Neutrophil (primary cell): ENCODE measurements around the gene KRT24.

Experiments
- H3K27ac ChIP-seq: fragments of 200-600 bp; sonication (generic); 2 replicates; pipeline ENCODE4 v1.5.1; 2016; ENCODE audit warnings: mild to moderate bottlenecking, moderate library complexity
- H3K27me3 ChIP-seq: fragments of 200-600 bp; sonication (generic); 2 replicates; pipeline ENCODE4 v1.6.0; 2016; ENCODE audit warnings: mild to moderate bottlenecking
- H3K36me3 ChIP-seq: fragments of 200-600 bp; sonication (generic); 2 replicates; pipeline ENCODE4 v1.5.1; 2017
- H3K4me1 ChIP-seq, 2 experiments: fragments of 200-600 bp in 1 of 2; sonication (generic) in 1 of 2; 1 replicate in 1 of 2; 2 replicates in 1 of 2; pipeline versions ENCODE4 v1.5.1 to v1.6.1; 2013 to 2016; ENCODE audit warnings: low read depth in 1 of 2, low read length in 1 of 2, mild to moderate bottlenecking in 1 of 2, moderate library complexity in 1 of 2; ENCODE audit not compliant: control insufficient read depth in 1 of 2, insufficient read depth in 1 of 2
- H3K4me3 ChIP-seq, 2 experiments: fragments of 200-600 bp in 1 of 2; sonication (generic) in 1 of 2; 1 replicate in 1 of 2; 2 replicates in 1 of 2; pipeline ENCODE4 v1.5.1; 2013 to 2016; ENCODE audit warnings: low read depth in 1 of 2, low read length in 1 of 2, mild to moderate bottlenecking in 1 of 2, moderate library complexity in 1 of 2
- H3K9me3 ChIP-seq: fragments of 200-600 bp; sonication (generic); 2 replicates; pipeline ENCODE4 v1.5.1; 2016
- TF ChIP-seq, protein P1 (sequence below): fragments of 200-600 bp; sonication (generic); IDR thresholded peaks from 2 replicates; pipeline ENCODE4 v1.5.1; 2016; ENCODE audit warnings: antibody characterized with exemption

Gene KRT24

DNA sequence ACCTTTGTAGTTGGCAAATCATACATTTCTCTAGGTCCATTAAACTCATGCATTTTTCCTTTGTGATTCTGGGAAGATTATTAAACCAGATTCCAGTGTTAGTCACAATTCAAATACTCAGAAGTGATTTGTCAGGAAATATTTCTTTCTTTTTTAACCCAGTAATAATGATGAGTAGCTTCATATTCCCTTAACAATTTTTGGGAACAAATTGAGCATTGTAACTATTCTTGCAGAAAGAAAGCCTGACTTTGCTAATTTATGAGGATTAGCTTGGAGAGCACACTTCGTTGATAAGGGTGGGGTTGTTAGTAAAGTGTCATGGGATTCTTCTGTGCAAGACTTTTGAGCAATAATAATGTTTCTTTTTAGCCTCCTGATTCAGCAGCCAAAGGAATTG is 18.7 kb upstream of the KRT24 start:
- H3K27ac ChIP-seq, result no peak overlapping the region
- H3K4me3 ChIP-seq, result no peak overlapping the region
- peaks cover 92% of the 10 kb centered on the region for H3K27me3 ChIP-seq
- H3K4me1 ChIP-seq, result no peaks in the 10 kb centered on the region
- no peaks in the 10 kb centered on the region for H3K36me3 ChIP-seq
- TF ChIP-seq, protein P1, sequence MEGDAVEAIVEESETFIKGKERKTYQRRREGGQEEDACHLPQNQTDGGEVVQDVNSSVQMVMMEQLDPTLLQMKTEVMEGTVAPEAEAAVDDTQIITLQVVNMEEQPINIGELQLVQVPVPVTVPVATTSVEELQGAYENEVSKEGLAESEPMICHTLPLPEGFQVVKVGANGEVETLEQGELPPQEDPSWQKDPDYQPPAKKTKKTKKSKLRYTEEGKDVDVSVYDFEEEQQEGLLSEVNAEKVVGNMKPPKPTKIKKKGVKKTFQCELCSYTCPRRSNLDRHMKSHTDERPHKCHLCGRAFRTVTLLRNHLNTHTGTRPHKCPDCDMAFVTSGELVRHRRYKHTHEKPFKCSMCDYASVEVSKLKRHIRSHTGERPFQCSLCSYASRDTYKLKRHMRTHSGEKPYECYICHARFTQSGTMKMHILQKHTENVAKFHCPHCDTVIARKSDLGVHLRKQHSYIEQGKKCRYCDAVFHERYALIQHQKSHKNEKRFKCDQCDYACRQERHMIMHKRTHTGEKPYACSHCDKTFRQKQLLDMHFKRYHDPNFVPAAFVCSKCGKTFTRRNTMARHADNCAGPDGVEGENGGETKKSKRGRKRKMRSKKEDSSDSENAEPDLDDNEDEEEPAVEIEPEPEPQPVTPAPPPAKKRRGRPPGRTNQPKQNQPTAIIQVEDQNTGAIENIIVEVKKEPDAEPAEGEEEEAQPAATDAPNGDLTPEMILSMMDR, result no peak
- no peaks in the 10 kb centered on the region for H3K9me3 ChIP-seq

DNA sequence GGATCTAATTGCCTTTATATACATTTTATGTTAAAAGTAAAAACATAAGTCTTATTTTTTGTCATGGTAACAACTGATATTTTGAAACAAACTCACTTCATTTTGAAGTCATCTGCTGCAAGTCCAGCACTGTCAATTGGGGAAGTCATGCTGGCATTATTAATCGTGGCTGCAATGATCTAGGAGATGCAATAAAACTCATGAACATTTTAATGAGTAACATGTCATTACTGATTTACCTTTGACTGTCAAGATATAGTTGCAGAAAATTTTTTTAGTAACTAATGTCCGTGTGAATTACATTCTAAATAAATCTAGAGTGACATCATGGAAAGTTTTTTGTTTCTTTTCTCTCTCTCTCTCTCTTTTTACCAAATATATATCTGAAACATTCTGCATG is 17.3 kb upstream of the KRT24 start:
- Histone ChIP-seq H3K27me3 (peaks cover 90% of the 10 kb centered on the region), H3K4me3 (no peak overlapping the region), H3K4me1 (no peaks in the 10 kb centered on the region), H3K36me3 (no peaks in the 10 kb centered on the region), H3K27ac (no peak overlapping the region), H3K9me3 (no peaks in the 10 kb centered on the region)
- TF ChIP-seq, protein P1, result no peak

DNA sequence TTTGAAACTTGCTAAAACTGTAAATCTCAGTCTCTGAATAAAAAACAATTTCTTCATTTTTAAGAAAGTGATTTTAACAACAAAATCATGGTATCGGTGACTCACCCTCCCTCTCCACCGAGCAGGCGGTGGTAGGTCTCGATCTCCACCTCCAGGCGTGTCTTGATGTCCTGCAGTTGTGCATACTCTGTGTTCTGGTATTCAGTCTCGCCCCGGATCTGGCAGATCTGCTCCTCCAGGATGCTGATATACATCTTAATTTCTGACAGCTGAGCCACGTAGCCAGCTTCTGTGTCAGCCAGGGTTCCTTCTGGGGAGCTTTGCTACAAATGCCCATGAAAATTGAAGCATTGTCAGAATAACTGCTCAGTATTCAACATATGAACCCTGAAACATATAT is 15.4 kb upstream of the KRT24 start:
- TF ChIP-seq, protein P1, result no peak
- no peak overlapping the region for H3K27ac ChIP-seq
- H3K9me3 ChIP-seq, result no peaks in the 10 kb centered on the region
- H3K36me3 ChIP-seq, result no peaks in the 10 kb centered on the region
- peaks cover 88% of the 10 kb centered on the region for H3K27me3 ChIP-seq
- H3K4me1 ChIP-seq, result no peaks in the 10 kb centered on the region
- H3K4me3 ChIP-seq, result no peak overlapping the region

DNA sequence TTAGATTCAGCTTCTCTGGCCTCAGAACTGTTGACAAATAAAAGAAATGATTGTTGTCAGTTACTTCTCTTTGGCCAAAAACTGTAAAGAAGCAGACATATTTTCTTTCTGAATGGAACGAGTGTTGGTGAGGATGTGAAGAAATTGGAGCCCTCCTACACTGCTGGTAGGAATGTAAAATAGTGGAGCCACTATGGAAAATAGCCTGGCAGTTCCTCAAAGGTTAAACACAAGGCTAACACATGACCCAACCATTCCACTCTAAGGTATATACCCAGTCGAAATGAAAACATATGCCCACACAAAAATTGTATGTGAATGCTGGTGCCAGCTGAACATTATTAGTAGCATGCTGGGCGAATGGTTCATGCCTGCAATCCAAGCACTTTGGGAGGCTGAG is 14.2 kb upstream of the KRT24 start:
- no peaks in the 10 kb centered on the region for H3K4me1 ChIP-seq
- no peaks in the 10 kb centered on the region for H3K36me3 ChIP-seq
- H3K9me3 ChIP-seq, result no peaks in the 10 kb centered on the region
- no peak overlapping the region for H3K4me3 ChIP-seq
- TF ChIP-seq, protein P1, result no peak
- H3K27me3 ChIP-seq, result peaks cover 84% of the 10 kb centered on the region
- no peak overlapping the region for H3K27ac ChIP-seq

DNA sequence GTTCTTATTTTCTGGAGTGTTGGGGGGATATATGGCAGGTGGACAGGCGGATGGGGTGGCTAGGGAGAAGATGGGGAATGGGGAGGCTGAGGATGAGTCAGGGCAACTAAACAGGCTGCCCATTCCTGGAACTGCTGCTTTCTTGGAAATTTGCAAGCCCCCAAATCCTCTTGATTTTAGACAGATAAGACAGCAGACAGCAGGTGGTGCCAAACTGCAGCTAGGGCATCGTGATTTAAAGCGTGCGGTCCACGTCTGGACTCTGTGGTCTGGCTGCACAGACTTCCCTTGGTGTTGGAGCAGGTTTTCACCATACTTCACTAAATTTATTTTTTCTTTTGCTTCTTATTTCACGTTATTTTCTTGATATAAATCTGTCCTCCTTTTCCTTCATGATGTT is 10.9 kb upstream of the KRT24 start:
- Histone ChIP-seq H3K27ac (no peak overlapping the region), H3K27me3 (peaks cover 72% of the 10 kb centered on the region), H3K36me3 (no peaks in the 10 kb centered on the region), H3K4me1 (no peaks in the 10 kb centered on the region), H3K4me3 (no peak overlapping the region), H3K9me3 (no peaks in the 10 kb centered on the region)
- TF ChIP-seq, protein P1, result no peak

DNA sequence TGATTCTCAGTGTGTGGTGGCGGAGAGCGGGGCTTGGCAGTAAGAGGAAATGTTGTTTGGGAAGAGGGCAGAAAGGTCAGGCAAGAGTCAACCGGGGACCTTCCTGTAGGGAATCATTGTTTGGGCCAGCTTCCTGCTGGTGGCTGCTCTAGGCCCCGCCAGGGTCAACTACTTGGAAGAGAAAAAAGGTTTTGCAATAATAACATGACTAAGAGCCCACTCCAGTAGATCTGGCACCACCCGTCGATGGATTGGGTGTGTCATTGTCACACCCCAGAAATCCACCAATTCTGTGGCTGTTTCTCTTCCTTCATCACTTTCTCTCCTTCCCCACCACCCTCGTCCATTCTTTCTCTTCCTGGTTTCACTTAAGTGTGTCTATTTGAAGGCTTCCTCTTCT is 4.2 kb upstream of the KRT24 start:
- TF ChIP-seq, protein P1, result no peak
- Histone ChIP-seq H3K4me1 (no peaks in the 10 kb centered on the region), H3K27me3 (peaks cover 59% of the 10 kb centered on the region), H3K36me3 (no peaks in the 10 kb centered on the region), H3K9me3 (no peaks in the 10 kb centered on the region), H3K4me3 (no peak overlapping the region), H3K27ac (no peak overlapping the region)
